T-helper 2 cell treated with Interferon-gamma antibody and Interleukin-4, amounts not matched to agents 5 μg/mL and 100 μg/mL, for 36 hours (primary cell): Measurements from ENCODE around the gene LRRC43.
"Not testable (repeated sequence)": the region's sequence is repeated elsewhere in the genome, so short reads cannot be mapped to it uniquely, and the experiment has no call there.

Experiments used
- DNase-seq: peaks from one replicate; pipeline ENCODE4 v3.0.0; 2021; ENCODE audit warnings: low spot score
- H3K27ac Mint-ChIP-seq: one replicate; pipeline ENCODE4 v1.8.0; 2021; ENCODE audit warnings: mild to moderate bottlenecking, mixed read lengths
- H3K27me3 Mint-ChIP-seq: one replicate; pipeline ENCODE4 v1.8.0; 2021; ENCODE audit warnings: low read depth, mixed read lengths
- H3K36me3 Mint-ChIP-seq: one replicate; pipeline ENCODE4 v1.8.0; 2021; ENCODE audit warnings: low read depth, mixed read lengths
- H3K4me1 Mint-ChIP-seq: one replicate; pipeline ENCODE4 v1.8.0; 2021; ENCODE audit warnings: low read depth, mixed read lengths
- H3K4me3 Mint-ChIP-seq: one replicate; pipeline ENCODE4 v1.8.0; 2022; ENCODE audit warnings: mild to moderate bottlenecking, moderate library complexity, mixed read lengths
- H3K9me3 Mint-ChIP-seq: one replicate; pipeline ENCODE4 v1.8.0; 2021; ENCODE audit warnings: mixed read lengths

The LRRC43 gene

DNA sequence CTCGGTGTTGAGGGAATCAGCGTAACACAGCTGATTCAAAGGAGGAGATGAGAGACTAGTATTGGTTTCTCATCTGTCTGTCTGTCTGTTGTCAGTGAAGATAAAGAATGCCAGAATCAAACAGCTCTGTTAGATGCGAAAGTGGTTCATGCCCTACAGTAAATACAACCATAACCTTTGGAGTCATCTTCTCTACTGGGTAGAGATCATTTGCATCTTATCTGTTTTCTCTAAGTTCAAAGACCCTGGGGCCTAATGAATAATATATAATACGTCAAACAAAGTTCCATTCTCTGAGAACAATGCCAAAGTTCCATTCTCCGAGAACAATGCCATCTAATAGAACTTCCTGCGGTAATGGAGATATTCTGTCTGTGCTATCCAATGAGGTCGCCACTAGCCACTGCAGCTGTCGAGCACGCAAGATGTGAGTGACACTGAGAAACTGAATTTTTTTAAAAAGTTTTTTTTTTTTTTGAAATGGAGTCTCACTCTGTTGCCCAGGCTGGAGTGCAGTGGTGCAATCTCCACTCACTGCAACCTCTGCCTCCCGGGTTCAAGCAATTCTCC lies 15.5 kb upstream of the LRRC43 start:
- Mint-ChIP-seq H3K27ac (no peak overlapping the region), H3K9me3 (no peaks in the 10 kb centered on the region), H3K4me1 (peaks cover 11% of the 10 kb centered on the region), H3K36me3 (no peaks in the 10 kb centered on the region), H3K27me3 (no peaks in the 10 kb centered on the region), H3K4me3 (peak overlapping the region; percentile 46)
- no peak for DNase-seq

- Mint-ChIP-seq H3K27ac (no peak overlapping the region), H3K9me3 (no peaks in the 10 kb centered on the region), H3K4me1 (peaks cover 11% of the 10 kb centered on the region), H3K27me3 (no peaks in the 10 kb centered on the region), H3K4me3 (no peak overlapping the region), H3K36me3 (no peaks in the 10 kb centered on the region)
- no peak for DNase-seq
Measured at GRCh38 chr12:122168492-122168891, 14.4 kb upstream of the LRRC43 start.

DNA sequence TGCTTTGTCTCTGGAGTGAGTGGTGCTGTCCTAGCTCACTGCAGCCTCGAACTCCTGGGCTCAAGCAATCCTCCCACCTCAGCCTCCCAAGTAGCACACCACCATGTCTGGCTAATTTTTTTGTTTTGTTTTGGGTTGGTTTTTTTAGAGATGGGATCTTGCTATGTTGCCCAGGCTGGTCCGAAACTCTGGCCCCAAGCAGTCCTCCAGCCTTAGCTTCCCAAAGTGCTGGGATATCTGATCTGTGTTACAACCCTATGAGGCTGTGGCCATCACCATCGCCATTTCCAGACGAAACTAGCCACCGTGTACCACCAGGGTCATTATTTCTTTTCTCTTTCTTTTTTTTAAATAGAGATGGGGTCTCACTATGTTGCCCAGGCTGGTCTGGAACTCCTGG lies 11.5 kb upstream of the LRRC43 start:
- H3K4me1 Mint-ChIP-seq, result peaks cover 8% of the 10 kb centered on the region
- DNase-seq, result no peak
- no peaks in the 10 kb centered on the region for H3K36me3 Mint-ChIP-seq
- H3K9me3 Mint-ChIP-seq, result no peaks in the 10 kb centered on the region
- no peak overlapping the region for H3K4me3 Mint-ChIP-seq
- H3K27me3 Mint-ChIP-seq, result no peaks in the 10 kb centered on the region
- H3K27ac Mint-ChIP-seq, result no peak overlapping the region

- H3K9me3 Mint-ChIP-seq, result no peaks in the 10 kb centered on the region
- no peaks in the 10 kb centered on the region for H3K4me1 Mint-ChIP-seq
- no peaks in the 10 kb centered on the region for H3K27me3 Mint-ChIP-seq
- no peak for DNase-seq
- H3K4me3 Mint-ChIP-seq, result no peak overlapping the region
- H3K27ac Mint-ChIP-seq, result no peak overlapping the region
- H3K36me3 Mint-ChIP-seq, result no peaks in the 10 kb centered on the region
Measured at GRCh38 chr12:122172262-122172939, 10.5 kb upstream of the LRRC43 start.

DNA sequence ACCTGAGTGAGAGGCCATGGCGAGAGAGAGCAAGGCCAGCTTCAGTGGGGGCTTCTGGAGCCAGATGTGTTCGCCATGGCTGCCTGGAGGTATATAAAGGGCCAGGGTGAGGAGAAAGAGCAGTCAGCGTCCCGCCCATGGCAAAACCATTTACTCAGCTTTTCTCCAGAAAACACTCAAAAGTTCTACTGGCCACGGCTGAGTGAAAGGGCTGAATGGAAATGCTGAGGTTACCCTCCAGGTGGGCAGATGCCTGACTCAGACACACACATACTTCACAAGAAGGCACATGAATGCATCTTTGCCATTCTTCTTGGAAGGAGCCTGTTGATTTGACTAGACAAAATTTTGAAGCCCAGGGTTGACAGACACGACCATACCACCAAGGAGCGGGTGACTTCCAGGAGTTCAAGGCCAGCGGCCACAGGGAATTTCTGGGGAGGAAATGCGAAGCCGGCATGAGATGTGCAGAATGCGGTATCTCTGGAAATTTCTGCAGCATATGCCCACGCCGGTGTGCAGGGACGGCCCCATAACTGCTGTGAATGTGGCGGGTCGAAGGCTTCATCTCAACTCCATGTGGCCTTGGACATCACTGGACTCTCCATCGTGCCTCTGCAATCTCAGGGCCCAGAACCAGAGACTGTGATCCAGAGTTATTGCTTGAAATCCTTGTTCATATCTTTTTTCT lies 8.6 kb upstream of the LRRC43 start, which contains the start of gene IL31:
IL31 (minus strand) TSS at position 67 of the 691 bp plus-strand sequence; CDS start at position 18, 49 bp downstream.
- peak; percentile 44 for DNase-seq
- Mint-ChIP-seq H3K9me3 (no peaks in the 10 kb centered on the region), H3K36me3 (no peaks in the 10 kb centered on the region), H3K27ac (no peak within 1 kb of the TSS), H3K27me3 (no peaks in the 10 kb centered on the region), H3K4me3 (no peak within 1 kb of the TSS), H3K4me1 (no peaks in the 10 kb centered on the region)

GRCh38 chr12:122176473-122176872 lies 6.5 kb upstream of the LRRC43 start:
- not testable (repeated sequence) for H3K27me3 Mint-ChIP-seq, DNase-seq, H3K9me3 Mint-ChIP-seq, H3K4me3 Mint-ChIP-seq, H3K36me3 Mint-ChIP-seq, H3K4me1 Mint-ChIP-seq, H3K27ac Mint-ChIP-seq

DNA sequence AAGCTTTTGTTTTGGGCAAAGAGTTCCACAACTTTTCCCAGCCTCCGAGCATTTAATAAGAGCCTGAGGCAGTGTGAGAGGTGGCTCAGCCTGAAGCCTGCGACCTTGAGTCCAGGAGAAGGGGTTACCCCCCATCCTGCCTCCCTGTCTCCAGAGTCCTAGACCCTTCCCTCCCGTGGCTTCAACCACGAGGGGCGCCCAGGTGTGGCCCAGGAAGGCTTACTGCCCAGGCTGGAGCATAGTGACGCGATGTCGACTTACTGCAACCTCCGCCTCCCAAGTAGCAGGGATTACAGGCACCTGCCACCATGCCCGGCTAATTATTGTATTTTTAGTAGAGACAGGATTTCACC lies 641 bp downstream of the LRRC43 start:
- Mint-ChIP-seq H3K9me3 (no peaks in the 10 kb centered on the region), H3K4me3 (peak overlapping the region; percentile 50), H3K4me1 (peaks cover 4% of the 10 kb centered on the region), H3K27me3 (peaks cover 15% of the 10 kb centered on the region), H3K36me3 (no peaks in the 10 kb centered on the region), H3K27ac (no peak overlapping the region)
- no peak for DNase-seq

DNA sequence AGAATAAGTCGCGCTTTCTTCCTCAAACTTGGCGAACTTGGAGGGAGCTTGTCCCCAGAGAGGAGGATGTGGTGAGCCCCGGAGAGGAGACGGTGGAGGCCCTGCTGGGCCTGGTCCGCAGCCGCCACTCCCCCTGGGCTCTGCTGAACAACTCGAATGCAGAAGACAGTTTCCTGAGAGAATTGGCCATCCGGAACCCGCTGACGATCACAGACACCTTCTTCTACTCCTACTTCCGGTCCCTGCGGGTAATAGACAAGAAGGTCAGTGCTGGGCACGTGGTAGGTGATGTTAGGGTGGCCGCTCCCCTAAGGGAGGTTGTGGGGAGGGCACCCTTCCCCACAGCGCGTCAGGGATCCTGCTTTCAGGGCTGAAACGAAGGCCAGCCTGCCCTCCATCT lies 1.6 kb downstream of the LRRC43 start:
- H3K9me3 Mint-ChIP-seq, result no peaks in the 10 kb centered on the region
- peak overlapping the region; percentile 50 for H3K4me3 Mint-ChIP-seq
- peaks cover 4% of the 10 kb centered on the region for H3K4me1 Mint-ChIP-seq
- no peak overlapping the region for H3K27ac Mint-ChIP-seq
- no peaks in the 10 kb centered on the region for H3K36me3 Mint-ChIP-seq
- no peak for DNase-seq
- H3K27me3 Mint-ChIP-seq, result peaks cover 15% of the 10 kb centered on the region

DNA sequence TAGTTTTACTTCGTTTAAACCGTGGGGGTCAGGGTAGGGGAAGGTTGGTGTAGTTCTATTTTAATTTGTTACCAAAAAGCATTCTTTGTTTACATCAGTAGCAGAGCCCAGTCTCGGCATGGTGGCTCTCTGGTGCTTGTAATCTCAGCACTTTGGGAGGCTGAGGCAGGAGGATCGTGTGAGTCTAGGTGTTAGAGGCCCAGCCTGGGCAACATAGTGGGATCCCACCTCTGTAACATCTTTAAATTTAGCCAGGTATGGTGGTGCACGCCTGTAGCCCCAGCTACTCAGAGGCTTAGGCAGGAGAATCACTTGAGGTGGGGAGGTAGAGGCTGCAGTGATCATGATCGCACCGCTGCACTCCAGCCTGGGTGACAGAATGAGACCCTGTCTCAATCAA lies 2.2 kb downstream of the LRRC43 start:
- DNase-seq, result no peak
- no peaks in the 10 kb centered on the region for H3K36me3 Mint-ChIP-seq
- H3K4me3 Mint-ChIP-seq, result no peak overlapping the region
- peaks cover 4% of the 10 kb centered on the region for H3K4me1 Mint-ChIP-seq
- no peaks in the 10 kb centered on the region for H3K9me3 Mint-ChIP-seq
- H3K27me3 Mint-ChIP-seq, result peaks cover 15% of the 10 kb centered on the region
- H3K27ac Mint-ChIP-seq, result no peak overlapping the region

- Mint-ChIP-seq H3K27ac (no peak overlapping the region), H3K9me3 (no peaks in the 10 kb centered on the region), H3K27me3 (peaks cover 15% of the 10 kb centered on the region), H3K4me3 (no peak overlapping the region), H3K4me1 (peaks cover 3% of the 10 kb centered on the region), H3K36me3 (no peaks in the 10 kb centered on the region)
- no peak for DNase-seq
Measured at GRCh38 chr12:122185494-122186082, 2.7 kb downstream of the LRRC43 start.

DNA sequence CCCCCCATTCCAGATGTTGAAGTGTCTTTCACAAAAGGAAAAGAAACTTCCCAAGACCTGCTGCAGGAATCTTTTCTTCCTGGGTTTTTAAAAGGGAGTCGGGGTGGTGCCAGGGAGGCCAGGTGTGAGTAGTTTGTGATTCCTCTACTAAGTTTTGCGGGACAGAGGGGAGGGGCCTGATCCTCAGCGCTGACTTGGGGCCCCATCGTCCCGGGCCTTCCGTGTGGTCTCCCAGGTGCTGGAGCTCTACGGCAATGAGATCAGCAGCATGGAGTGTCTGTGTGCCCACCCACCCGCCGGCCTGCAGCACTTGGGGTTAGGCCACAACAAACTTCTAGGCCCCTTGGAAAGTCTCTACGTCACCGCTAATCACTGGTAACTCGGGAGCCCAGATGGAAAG lies 4.5 kb downstream of the LRRC43 start:
- no peaks in the 10 kb centered on the region for H3K9me3 Mint-ChIP-seq
- H3K27ac Mint-ChIP-seq, result no peak overlapping the region
- peaks cover 11% of the 10 kb centered on the region for H3K27me3 Mint-ChIP-seq
- H3K4me3 Mint-ChIP-seq, result no peak overlapping the region
- H3K36me3 Mint-ChIP-seq, result no peaks in the 10 kb centered on the region
- peaks cover 2% of the 10 kb centered on the region for H3K4me1 Mint-ChIP-seq
- DNase-seq, result no peak

GRCh38 chr12:122189626-122190475 lies 6.9 kb downstream of the LRRC43 start:
- Mint-ChIP-seq H3K4me1 (no peaks in the 10 kb centered on the region), H3K27me3 (peaks cover 2% of the 10 kb centered on the region), H3K4me3 (no peak overlapping the region), H3K27ac (no peak overlapping the region), H3K36me3 (no peaks in the 10 kb centered on the region), H3K9me3 (no peaks in the 10 kb centered on the region)
- DNase-seq, result no peak

DNA sequence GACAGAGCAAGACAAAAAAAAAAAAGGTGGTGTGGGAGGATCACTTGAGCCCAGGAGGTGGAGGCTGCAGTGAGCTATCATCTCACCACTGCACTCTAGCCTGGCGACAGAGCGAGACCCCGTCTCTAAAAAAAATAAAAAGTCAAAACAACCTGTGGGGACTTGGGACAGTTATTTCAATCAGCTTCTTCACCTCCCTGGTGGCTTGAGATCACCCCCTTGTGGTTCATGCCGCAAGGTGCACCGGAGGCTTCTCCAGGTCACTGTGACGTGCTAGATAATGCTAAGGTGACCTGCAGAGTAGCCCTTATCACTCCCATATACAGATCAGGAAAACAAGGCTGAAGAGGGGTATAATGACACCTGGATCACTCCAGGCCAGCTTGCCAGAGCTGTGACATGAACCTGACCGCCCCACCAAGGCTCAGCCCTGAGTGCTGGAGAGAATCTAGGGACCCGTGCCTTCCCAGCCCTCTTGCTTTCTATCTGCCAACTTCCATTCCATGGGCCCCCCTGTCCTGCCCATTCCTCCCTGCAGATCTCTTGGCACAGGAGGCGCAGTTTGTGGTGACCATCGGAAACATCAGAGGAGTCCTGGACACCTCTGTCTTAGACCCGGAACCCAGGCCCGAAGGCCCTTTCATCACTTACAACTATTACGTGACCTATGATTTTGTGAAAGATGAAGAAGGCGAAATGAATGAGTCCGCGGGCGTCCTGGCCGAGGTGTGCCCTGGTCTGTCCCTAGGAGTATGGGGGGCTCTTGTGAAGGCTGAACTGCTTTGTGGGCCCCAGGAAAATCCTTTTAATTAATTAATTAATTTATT lies 8.1 kb downstream of the LRRC43 start:
- no peak overlapping the region for H3K4me3 Mint-ChIP-seq
- no peaks in the 10 kb centered on the region for H3K36me3 Mint-ChIP-seq
- no peaks in the 10 kb centered on the region for H3K9me3 Mint-ChIP-seq
- H3K4me1 Mint-ChIP-seq, result no peaks in the 10 kb centered on the region
- H3K27ac Mint-ChIP-seq, result no peak overlapping the region
- peak; percentile 60 for DNase-seq
- H3K27me3 Mint-ChIP-seq, result peaks cover 8% of the 10 kb centered on the region
